PC-9 (cell line): ENCODE measurements around the gene CDC42. TPM values are rescaled to one million over a fixed set of nuclear protein-coding genes. Genes with fewer than 3 reads are reported as not detected.

ENCODE experiments used
- BruUV-seq: library from RNA; stranded (reverse); fragments of 400-500 nt; replicated peaks from 2 replicates; lab custom pipeline; 2021; lab: Mats Ljungman, UMichigan
- CTCF ChIA-PET: fragments of 300-600 bp; sonication (Branson Sonifier 250); formaldehyde crosslinking; loops from one replicate; lab custom pipeline; 2022; ENCODE audit warnings: antibody characterized with exemption; lab: Charles Lee
- POLR2A ChIA-PET: fragments of 300-600 bp; sonication (Branson Sonifier 250); formaldehyde crosslinking; loops from one replicate; lab custom pipeline; 2022; ENCODE audit warnings: antibody characterized with exemption; ENCODE audit not compliant: unreplicated experiment; lab: Charles Lee
- DNase-seq, 2 experiments: peaks; one replicate each; pipeline versions ENCODE4 v3.0.0 to v3.0.0-alpha.2; 2015 to 2022; ENCODE audit warnings: mixed read lengths in 1 of 2
- H2AFZ ChIP-seq: fragments of 200-600 bp; sonication (generic); 2 replicates; pipeline ENCODE4 v1.8.1; 2017; ENCODE audit warnings: antibody characterized with exemption
- H3F3A ChIP-seq: fragments of 200-600 bp; sonication (generic); 2 replicates; pipeline ENCODE4 v1.8.1; 2017; ENCODE audit warnings: antibody characterized with exemption, mild to moderate bottlenecking, low read depth; ENCODE audit not compliant: insufficient read depth
- H3K27ac ChIP-seq: fragments of 200-600 bp; sonication (generic); 2 replicates; pipeline ENCODE4 v1.6.1; 2016; ENCODE audit warnings: mixed run types
- H3K27me3 ChIP-seq: fragments of 200-600 bp; sonication (generic); 2 replicates; pipeline ENCODE4 v1.6.1; 2016; ENCODE audit warnings: low read depth, mixed run types; ENCODE audit not compliant: insufficient read depth
- H3K36me3 ChIP-seq: fragments of 200-600 bp; sonication (generic); 2 replicates; pipeline ENCODE4 v1.6.1; 2016; ENCODE audit warnings: low read depth, mixed run types
- H3K4me1 ChIP-seq: fragments of 200-600 bp; sonication (generic); replicated peaks from 2 replicates; pipeline ENCODE4 v1.6.1; 2016; ENCODE audit warnings: mixed run types; ENCODE audit not compliant: insufficient read depth
- H3K4me2 ChIP-seq: fragments of 200-600 bp; sonication (generic); 2 replicates; pipeline ENCODE4 v1.6.1; 2017; ENCODE audit warnings: mixed run types
- H3K4me3 ChIP-seq: fragments of 200-600 bp; sonication (generic); 2 replicates; pipeline ENCODE4 v1.6.1; 2016; ENCODE audit warnings: mixed run types
- H3K79me2 ChIP-seq: fragments of 200-600 bp; sonication (generic); 2 replicates; pipeline ENCODE4 v1.6.1; 2017; ENCODE audit warnings: low read depth, mixed run types
- H3K9me2 ChIP-seq: fragments of 200-600 bp; sonication (generic); 2 replicates; pipeline ENCODE4 v1.8.1; 2017; ENCODE audit warnings: mild to moderate bottlenecking; ENCODE audit not compliant: insufficient read depth
- H3K9me3 ChIP-seq: fragments of 200-600 bp; sonication (generic); 2 replicates; pipeline ENCODE4 v1.8.1; 2016; ENCODE audit warnings: low read depth; ENCODE audit not compliant: insufficient read depth
- H4K20me1 ChIP-seq: fragments of 200-600 bp; sonication (generic); 2 replicates; pipeline ENCODE4 v1.8.1; 2017; ENCODE audit not compliant: insufficient read depth
- CTCF ChIP-seq: fragments of 200-600 bp; sonication (generic); conservative IDR thresholded peaks from 2 replicates; pipeline ENCODE4 v1.6.1; 2017; ENCODE audit warnings: mixed run types, antibody characterized with exemption, mild to moderate bottlenecking, moderate library complexity
- EZH2 ChIP-seq: fragments of 200-600 bp; sonication (generic); IDR thresholded peaks from 2 replicates; pipeline ENCODE4 v1.8.0; 2017; ENCODE audit warnings: antibody characterized with exemption, low read depth
- intact Hi-C: fragments of 100-400 bp; cut with micrococcal nuclease; formaldehyde crosslinking; loops from one replicate; pipeline ENCODE4 v1.10.0; 2022; ENCODE audit not compliant: unreplicated experiment
- total RNA-seq: library from RNA; stranded (reverse); gene quantifications from 2 replicates; pipeline ENCODE4 v1.2.3, GENCODE V29; 2021

The CDC42 gene
- total RNA-seq, 1 experiment from 2014 or later = 183 TPM

- Histone ChIP-seq H2AFZ (no peak overlapping the region), H3K4me2 (no peak overlapping the region), H3K36me3 (no peaks in the 10 kb centered on the region), H3F3A (no peaks in the 10 kb centered on the region), H3K9me3 (no peaks in the 10 kb centered on the region), H3K27ac (no peak overlapping the region), H3K4me3 (no peak overlapping the region), H3K9me2 (no peaks in the 10 kb centered on the region), H4K20me1 (no peaks in the 10 kb centered on the region), H3K27me3 (no peaks in the 10 kb centered on the region), H3K79me2 (no peaks in the 10 kb centered on the region), H3K4me1 (no peaks in the 10 kb centered on the region)
- CTCF ChIA-PET = no interaction called here
- intact Hi-C loops = no loop called here
- TF ChIP-seq EZH2 (no peak), CTCF (no peak)
- BruUV-seq = no TSS peak
- DNase-seq = no peak
- POLR2A ChIA-PET = no interaction called here
Measured at GRCh38 chr1:22117851-22118250, 65.3 kb downstream of the CDC42 start.

- no peak overlapping the region for H3K4me2 ChIP-seq
- no peak overlapping the region for H2AFZ ChIP-seq
- H3K79me2 ChIP-seq = no peaks in the 10 kb centered on the region
- no peaks in the 10 kb centered on the region for H3F3A ChIP-seq
- no peak for DNase-seq
- intact Hi-C loops = no loop called here
- H3K27ac ChIP-seq = no peak overlapping the region
- POLR2A ChIA-PET = interaction anchor here (0.6 kb wide), 1 partner anchor 21 kb away, joined by 3 read pairs; no protein-coding TSS in a partner anchor
- no peaks in the 10 kb centered on the region for H3K36me3 ChIP-seq
- CTCF ChIA-PET = no interaction called here
- no peaks in the 10 kb centered on the region for H3K9me2 ChIP-seq
- no peaks in the 10 kb centered on the region for H4K20me1 ChIP-seq
- no peaks in the 10 kb centered on the region for H3K9me3 ChIP-seq
- no TSS peak for BruUV-seq
- TF ChIP-seq EZH2 (no peak), CTCF (no peak)
- no peaks in the 10 kb centered on the region for H3K27me3 ChIP-seq
- H3K4me1 ChIP-seq = no peaks in the 10 kb centered on the region
- H3K4me3 ChIP-seq = no peak overlapping the region
Measured at GRCh38 chr1:22118291-22118992, 65.9 kb downstream of the CDC42 start.

GRCh38 chr1:22119626-22120468, 67.3 kb downstream of the CDC42 start:
- intact Hi-C loops = no loop called here
- no peak overlapping the region for H2AFZ ChIP-seq
- no peaks in the 10 kb centered on the region for H3K36me3 ChIP-seq
- H3K27ac ChIP-seq = no peak overlapping the region
- H3K79me2 ChIP-seq = no peaks in the 10 kb centered on the region
- ChIA-PET CTCF (no interaction called here), POLR2A (no interaction called here)
- H3K4me1 ChIP-seq = no peaks in the 10 kb centered on the region
- DNase-seq = no peak
- no peaks in the 10 kb centered on the region for H3F3A ChIP-seq
- no peak for TF ChIP-seq CTCF
- TF ChIP-seq EZH2 = no peak
- BruUV-seq = no TSS peak
- no peaks in the 10 kb centered on the region for H3K9me3 ChIP-seq
- H4K20me1 ChIP-seq = no peaks in the 10 kb centered on the region
- H3K4me3 ChIP-seq = no peak overlapping the region
- no peaks in the 10 kb centered on the region for H3K27me3 ChIP-seq
- no peak overlapping the region for H3K4me2 ChIP-seq
- no peaks in the 10 kb centered on the region for H3K9me2 ChIP-seq
